AG04450 (cell line): ENCODE measurements around the gene CPSF6. TPM values are rescaled to one million over a fixed set of nuclear protein-coding genes. Genes with fewer than 3 reads are reported as not detected.

Experiments used
- CTCF ChIA-PET: fragments of 300-600, 350-600 bp; formaldehyde crosslinking; extraction: SDS; loops from one replicate; lab custom pipeline; 2022; ENCODE audit warnings: antibody characterized with exemption, inconsistent platforms; lab: Charles Lee
- POLR2A ChIA-PET: fragments of 350-600 bp; formaldehyde crosslinking; extraction: SDS; loops from one replicate; lab custom pipeline; 2021; ENCODE audit warnings: antibody characterized with exemption, inconsistent platforms; lab: Yijun Ruan, JAX
- DNase-seq: peaks from one replicate; pipeline ENCODE4 v3.0.0-alpha.2; 2011; ENCODE audit warnings: low read depth, low spot score
- H3K27ac ChIP-seq: one replicate; pipeline ENCODE4 v1.5.1; 2012; ENCODE audit warnings: low read depth, low read length, control low read depth
- H3K27me3 ChIP-seq: one replicate; pipeline ENCODE4 v1.6.0; 2012; ENCODE audit warnings: low read length; ENCODE audit not compliant: control insufficient read depth, insufficient read depth
- H3K4me3 ChIP-seq: 2 replicates; pipeline ENCODE4 v1.5.1; 2011; ENCODE audit warnings: mild to moderate bottlenecking, low read depth, low read length, control low read depth
- H3K9me3 ChIP-seq: 2 replicates; pipeline ENCODE4 v1.5.1; 2012; ENCODE audit warnings: low read length; ENCODE audit not compliant: control insufficient read depth, insufficient read depth
- polyA plus RNA-seq: library from polyadenylated mRNA; depleted of rRNA; stranded (reverse); fragments of >200 nt; gene quantifications from 2 replicates; pipeline ENCODE4 v1.2.3, GENCODE V29; 2011
- TF ChIP-seq, protein P1 (sequence below): IDR thresholded peaks from 2 replicates; pipeline ENCODE4 v1.5.1; 2011; ENCODE audit warnings: low read depth, low read length, control low read depth, inconsistent platforms

CPSF6 gene
- polyA plus RNA-seq, 1 experiment: 49.5 TPM

GRCh38 chr12:69238589-69239351 is 599 bp upstream of the CPSF6 start:
- H3K4me3 ChIP-seq: peak overlapping the region; percentile 66
- H3K27ac ChIP-seq: no peak overlapping the region
- H3K27me3 ChIP-seq: no peaks in the 10 kb centered on the region
- DNase-seq: no peak
- TF ChIP-seq, protein P1, sequence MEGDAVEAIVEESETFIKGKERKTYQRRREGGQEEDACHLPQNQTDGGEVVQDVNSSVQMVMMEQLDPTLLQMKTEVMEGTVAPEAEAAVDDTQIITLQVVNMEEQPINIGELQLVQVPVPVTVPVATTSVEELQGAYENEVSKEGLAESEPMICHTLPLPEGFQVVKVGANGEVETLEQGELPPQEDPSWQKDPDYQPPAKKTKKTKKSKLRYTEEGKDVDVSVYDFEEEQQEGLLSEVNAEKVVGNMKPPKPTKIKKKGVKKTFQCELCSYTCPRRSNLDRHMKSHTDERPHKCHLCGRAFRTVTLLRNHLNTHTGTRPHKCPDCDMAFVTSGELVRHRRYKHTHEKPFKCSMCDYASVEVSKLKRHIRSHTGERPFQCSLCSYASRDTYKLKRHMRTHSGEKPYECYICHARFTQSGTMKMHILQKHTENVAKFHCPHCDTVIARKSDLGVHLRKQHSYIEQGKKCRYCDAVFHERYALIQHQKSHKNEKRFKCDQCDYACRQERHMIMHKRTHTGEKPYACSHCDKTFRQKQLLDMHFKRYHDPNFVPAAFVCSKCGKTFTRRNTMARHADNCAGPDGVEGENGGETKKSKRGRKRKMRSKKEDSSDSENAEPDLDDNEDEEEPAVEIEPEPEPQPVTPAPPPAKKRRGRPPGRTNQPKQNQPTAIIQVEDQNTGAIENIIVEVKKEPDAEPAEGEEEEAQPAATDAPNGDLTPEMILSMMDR: no peak
- H3K9me3 ChIP-seq: no peaks in the 10 kb centered on the region
- POLR2A ChIA-PET: no interaction called here
- CTCF ChIA-PET: no interaction called here

GRCh38 chr12:69239922-69240630 is 707 bp downstream of the CPSF6 start:
- no peak for DNase-seq
- ChIA-PET CTCF (no interaction called here), POLR2A (no interaction called here)
- peak overlapping the region; percentile 52 for H3K27ac ChIP-seq
- no peaks in the 10 kb centered on the region for H3K9me3 ChIP-seq
- H3K4me3 ChIP-seq: peak overlapping the region; percentile 80
- TF ChIP-seq, protein P1: no peak
- no peaks in the 10 kb centered on the region for H3K27me3 ChIP-seq

- DNase-seq: no peak
- H3K27ac ChIP-seq: no peak overlapping the region
- TF ChIP-seq, protein P1: no peak
- H3K9me3 ChIP-seq: no peaks in the 10 kb centered on the region
- CTCF ChIA-PET: interaction anchor here (1.6 to 5.0 kb wide), 3 partner anchors 13 to 86 kb away, joined by 6 to 24 read pairs (median 7); no protein-coding TSS in a partner anchor
- peak overlapping the region; percentile 80 for H3K4me3 ChIP-seq
- no peaks in the 10 kb centered on the region for H3K27me3 ChIP-seq
- POLR2A ChIA-PET: no interaction called here
Observed at GRCh38 chr12:69240631-69240995, 1.2 kb downstream of the CPSF6 start.

DNA sequence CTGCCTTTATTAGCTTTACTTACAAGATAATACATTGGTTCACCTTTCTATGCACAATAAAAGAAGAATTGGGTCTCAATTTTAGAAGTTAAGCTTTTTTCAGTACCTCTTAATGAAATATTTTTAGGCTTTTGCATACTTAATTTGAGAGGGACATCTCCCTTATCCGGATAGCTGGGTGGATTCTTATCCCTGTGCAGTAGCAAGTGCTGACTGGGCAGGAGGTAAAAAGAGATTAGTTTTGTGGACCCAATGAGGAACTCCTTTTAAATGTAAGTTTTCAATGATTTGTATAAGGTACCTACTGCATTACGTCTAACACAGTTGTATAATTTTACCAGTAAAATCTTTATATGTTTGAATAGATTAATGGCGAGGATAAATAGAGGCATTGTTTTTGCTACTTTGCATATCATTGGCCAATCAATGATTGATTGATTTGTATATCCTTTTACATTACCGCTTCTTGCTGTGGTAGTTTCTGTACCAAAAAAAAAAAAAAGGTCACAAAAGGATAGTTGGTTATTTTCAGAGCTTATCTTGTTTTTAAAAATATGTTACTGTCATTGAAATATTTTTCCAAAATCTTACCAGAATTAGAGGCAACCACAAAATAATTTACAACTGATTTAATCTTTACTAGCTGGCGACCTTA is 2.2 kb downstream of the CPSF6 start:
- CTCF ChIA-PET: interaction anchor here (1.6 to 5.0 kb wide), 3 partner anchors 12 to 87 kb away, joined by 6 to 24 read pairs (median 7); no protein-coding TSS in a partner anchor

More for the DNA sequence above, 2.2 kb downstream of the CPSF6 start:
- TF ChIP-seq, protein P1: no peak
- Histone ChIP-seq H3K9me3 (no peaks in the 10 kb centered on the region), H3K27me3 (no peaks in the 10 kb centered on the region), H3K27ac (no peak overlapping the region), H3K4me3 (peak overlapping the region; percentile 80)
- DNase-seq: no peak
- POLR2A ChIA-PET: no interaction called here
